ENCODE measurements around the gene INSYN2A.

The INSYN2A gene

DNA sequence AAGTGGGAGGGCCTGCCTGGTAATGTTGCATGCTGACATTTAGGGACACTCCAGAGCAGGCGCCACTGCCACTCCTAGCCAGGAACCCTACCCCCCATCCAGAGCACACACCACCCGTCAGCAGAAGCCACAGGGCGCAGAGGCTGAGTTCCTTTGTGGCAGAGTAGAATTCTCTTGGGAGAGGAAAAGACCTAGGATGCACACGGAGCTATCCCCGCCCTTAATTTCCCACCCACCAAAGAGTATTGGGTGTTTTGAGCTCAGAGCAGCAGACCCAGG is 702 bp upstream of the INSYN2A start:
- Histone ChIP-seq H3K27ac (no peak overlapping the region), H3K4me3 (peak overlapping the region in 2 of 7 experiments; percentile 31 to 34)

- Histone ChIP-seq H3K4me3 (peak overlapping the region; percentile 14 to 34 (median 22)), H3K27ac (no peak overlapping the region)
Measured at GRCh38 chr10:127195571-127196281, 665 bp downstream of the INSYN2A start.

- H3K4me3 ChIP-seq = peak overlapping the region in 6 of 7 experiments; percentile 14 to 34 (median 22)
- no peak overlapping the region for H3K27ac ChIP-seq
Measured at GRCh38 chr10:127195041-127195506, 1.3 kb downstream of the INSYN2A start.

DNA sequence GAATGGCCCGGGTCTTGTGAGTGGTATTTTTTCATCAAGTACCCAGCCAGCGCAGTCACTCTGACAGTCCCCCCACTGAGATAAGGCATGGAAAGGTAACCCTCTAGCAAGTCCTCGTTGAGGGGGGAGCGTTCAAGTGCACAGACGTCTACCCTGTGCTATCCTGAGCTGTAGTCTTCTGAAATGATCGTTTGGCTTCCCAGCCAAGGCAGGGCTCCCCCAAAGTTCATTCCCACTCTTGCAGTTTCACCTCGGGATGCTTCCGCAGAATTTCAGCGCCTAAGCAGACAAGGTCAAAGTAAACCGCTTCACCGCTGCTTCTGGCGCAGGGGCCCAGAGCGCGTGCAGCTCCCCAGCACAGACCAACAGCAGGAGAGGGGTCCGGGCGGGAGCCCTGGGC is 1.8 kb downstream of the INSYN2A start:
- Histone ChIP-seq H3K27ac (no peak overlapping the region), H3K4me3 (no peak overlapping the region)

- Histone ChIP-seq H3K27ac (no peak overlapping the region), H3K4me3 (no peak overlapping the region)
Measured at GRCh38 chr10:127194111-127194510, 2.3 kb downstream of the INSYN2A start.

- Histone ChIP-seq H3K27ac (no peak overlapping the region), H3K4me3 (no peak overlapping the region)
Measured at GRCh38 chr10:127193125-127193524, 3.3 kb downstream of the INSYN2A start.

DNA sequence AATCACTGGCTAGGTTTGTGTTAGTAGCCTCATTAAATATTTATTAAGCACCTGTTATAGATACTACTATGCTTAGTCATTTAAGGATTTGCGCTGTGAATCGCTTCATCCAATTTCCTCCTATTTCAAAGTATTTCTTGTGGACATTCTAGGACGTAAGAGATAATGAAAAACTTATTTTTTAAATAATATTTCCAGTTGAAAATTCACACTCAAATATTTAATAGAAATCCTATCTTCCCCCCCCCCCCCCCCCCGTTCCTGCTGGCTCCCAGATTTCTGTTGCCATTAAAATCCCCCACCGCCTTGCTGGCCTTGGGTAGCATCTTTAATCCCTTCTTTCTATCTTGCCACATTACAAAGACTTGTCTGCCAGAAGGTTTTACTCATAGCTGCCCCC is 6.0 kb downstream of the INSYN2A start:
- H3K27ac ChIP-seq = no peak overlapping the region

GRCh38 chr10:127189226-127189625 is 7.2 kb downstream of the INSYN2A start:
- H3K27ac ChIP-seq = no peak overlapping the region

More for the DNA sequence above, 6.0 kb downstream of the INSYN2A start:
- H3K4me3 ChIP-seq = no peak overlapping the region

GRCh38 chr10:127186813-127187212 is 9.6 kb downstream of the INSYN2A start:
- Histone ChIP-seq H3K4me3 (no peak overlapping the region), H3K27ac (no peak overlapping the region)

More at GRCh38 chr10:127189226-127189625, 7.2 kb downstream of the INSYN2A start:
- no peak overlapping the region for H3K4me3 ChIP-seq

DNA sequence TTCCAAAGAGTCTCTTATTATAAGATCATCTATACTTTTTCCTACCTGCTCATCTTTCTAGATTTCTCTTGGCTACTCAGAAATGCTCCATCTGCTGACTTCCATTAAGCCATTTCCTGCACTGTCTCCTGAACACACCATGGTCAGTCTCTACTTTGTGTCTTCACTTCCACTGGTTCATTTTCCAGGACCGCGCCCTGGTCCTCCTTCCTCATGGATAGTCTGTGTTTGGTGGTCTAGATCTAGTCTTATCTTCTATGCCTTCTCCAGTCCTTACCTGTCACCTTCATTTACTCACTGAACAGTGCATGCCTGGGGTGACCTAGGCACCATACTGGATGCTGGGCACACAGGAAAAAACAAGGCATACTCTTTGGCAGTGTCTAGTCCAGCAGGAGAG is 11.8 kb downstream of the INSYN2A start:
- Histone ChIP-seq H3K4me3 (no peak overlapping the region), H3K27ac (no peak overlapping the region)

DNA sequence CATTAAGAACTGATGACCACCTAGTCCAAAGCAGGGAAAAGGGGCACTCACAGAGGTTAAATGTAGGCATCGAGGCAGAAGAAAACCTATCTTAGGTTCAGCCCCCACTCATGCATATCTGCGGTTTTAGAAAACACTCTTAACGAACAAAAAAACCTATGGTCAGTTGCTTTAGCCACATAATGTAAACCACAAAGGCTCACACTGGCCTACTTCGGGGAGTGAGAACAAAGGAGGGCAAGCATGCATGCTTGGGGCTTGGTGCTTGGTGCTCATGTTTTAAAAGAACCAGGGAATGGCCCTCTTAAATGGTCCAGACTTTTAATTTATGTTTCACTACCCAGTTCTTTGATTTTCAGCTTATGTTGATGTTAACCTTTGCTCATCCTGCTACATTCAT is 14.2 kb downstream of the INSYN2A start:
- no peak overlapping the region for H3K4me3 ChIP-seq
- no peak overlapping the region for H3K27ac ChIP-seq

DNA sequence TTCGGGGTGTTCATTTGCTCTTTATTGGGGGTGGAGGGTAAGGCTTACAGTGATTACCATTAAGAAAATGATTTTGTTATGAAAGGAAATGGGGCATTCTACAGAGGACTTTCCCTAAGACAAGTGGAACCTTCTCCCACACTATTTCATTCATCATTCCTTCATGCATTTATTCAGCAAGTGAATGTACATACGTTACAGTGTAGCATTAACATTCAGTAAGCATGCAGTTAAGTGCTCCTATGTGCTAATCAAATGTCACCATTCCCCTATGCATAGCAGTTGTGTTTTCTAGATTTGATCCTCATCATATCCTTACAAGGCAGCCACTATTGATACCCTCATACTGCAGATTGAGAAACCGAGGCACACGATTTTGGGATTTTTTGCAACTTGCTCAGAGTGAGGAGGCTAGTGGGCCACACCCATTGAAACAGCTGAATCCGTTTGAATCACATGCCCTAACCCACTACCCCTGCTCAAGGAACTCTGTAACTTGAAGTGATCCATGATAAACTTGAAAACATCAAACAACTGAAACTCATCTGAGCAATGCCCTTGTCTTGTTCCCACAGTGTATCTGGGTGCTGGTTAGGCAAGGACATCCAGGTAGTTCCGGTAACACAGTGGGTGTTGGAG is 16.7 kb downstream of the INSYN2A start:
- no peak overlapping the region for H3K27ac ChIP-seq
- H3K4me3 ChIP-seq = no peak overlapping the region

DNA sequence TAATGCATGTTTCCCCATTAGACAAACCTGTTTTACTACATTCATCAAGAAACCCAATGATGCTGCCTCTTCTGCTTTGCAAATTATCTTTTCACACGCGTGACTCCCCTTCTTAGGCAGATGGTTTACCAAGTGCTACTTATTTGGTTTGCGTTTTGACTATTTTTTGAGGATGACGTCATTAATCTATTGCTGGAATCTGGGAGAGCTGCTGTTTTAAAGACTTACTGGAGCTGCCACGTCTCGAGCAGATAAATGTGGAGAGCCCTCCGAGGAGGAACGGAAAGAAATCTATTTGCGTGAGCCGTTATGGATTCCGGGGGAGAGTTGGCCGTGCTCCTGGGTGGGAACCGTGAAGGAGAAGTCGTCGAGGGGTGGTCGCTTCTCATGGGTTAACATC is 19.7 kb downstream of the INSYN2A start:
- H3K27ac ChIP-seq = no peak overlapping the region
- no peak overlapping the region for H3K4me3 ChIP-seq

GRCh38 chr10:127175357-127176110 is 20.9 kb downstream of the INSYN2A start:
- Histone ChIP-seq H3K27ac (no peak overlapping the region), H3K4me3 (no peak overlapping the region)

GRCh38 chr10:127174866-127175265 is 21.5 kb downstream of the INSYN2A start:
- Histone ChIP-seq H3K4me3 (no peak overlapping the region), H3K27ac (no peak overlapping the region)

- Histone ChIP-seq H3K4me3 (no peak overlapping the region), H3K27ac (no peak overlapping the region)
Measured at GRCh38 chr10:127168261-127168660, 28.1 kb downstream of the INSYN2A start.

- no peak overlapping the region for H3K27ac ChIP-seq
- H3K4me3 ChIP-seq = no peak overlapping the region
Measured at GRCh38 chr10:127162841-127163240, 33.5 kb downstream of the INSYN2A start.

GRCh38 chr10:127161482-127161881 is 34.9 kb downstream of the INSYN2A start:
- H3K4me3 ChIP-seq = no peak overlapping the region
- no peak overlapping the region for H3K27ac ChIP-seq

- no peak overlapping the region for H3K4me3 ChIP-seq
- H3K27ac ChIP-seq = no peak overlapping the region
Measured at GRCh38 chr10:127159648-127160245, 36.6 kb downstream of the INSYN2A start.

DNA sequence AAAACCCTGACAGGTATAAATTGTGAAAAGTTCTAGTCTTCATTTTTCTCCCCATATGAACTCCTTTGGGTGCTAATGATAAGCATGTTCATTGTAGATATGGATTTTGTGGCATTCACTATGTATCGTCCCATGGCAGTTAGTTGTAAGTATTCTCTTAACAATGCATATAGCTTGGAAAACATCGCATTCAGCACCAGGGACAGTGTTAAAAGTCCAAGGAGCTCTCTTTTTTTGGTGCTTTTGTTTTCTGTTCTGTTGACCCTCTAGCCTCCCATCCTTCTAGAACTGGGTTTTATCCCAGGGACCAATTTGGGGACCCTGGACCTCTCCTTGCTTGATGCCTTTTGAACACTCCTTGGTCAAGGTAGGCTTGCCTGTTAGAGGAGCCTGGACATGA is 37.7 kb downstream of the INSYN2A start:
- H3K27ac ChIP-seq = no peak overlapping the region

More for the DNA sequence above, 37.7 kb downstream of the INSYN2A start:
- no peak overlapping the region for H3K4me3 ChIP-seq

Data from skin epidermis (tissue), 12 donors.